ENCODE measurements around the gene SH2D1A.

DNA sequence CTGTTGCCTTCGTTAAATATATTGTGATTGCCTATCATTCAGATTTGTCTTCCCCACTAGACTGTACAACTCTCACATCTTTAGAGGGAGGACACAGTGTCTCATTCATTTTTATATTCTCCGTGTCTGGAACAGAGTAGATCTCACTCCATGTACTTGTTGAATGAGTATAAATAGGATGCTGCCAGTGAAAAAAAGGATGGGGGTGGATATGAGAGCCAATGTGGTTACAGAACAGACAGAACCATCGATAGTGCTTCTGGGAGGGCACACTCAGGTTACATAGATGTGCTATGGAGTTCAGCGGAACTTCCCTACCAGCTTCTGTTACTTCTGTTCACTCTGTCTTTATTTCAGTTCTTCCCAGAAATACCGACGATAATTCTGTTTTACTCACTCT, 66.9 kb downstream of the SH2D1A start:
- TF ChIP-seq, protein P1, sequence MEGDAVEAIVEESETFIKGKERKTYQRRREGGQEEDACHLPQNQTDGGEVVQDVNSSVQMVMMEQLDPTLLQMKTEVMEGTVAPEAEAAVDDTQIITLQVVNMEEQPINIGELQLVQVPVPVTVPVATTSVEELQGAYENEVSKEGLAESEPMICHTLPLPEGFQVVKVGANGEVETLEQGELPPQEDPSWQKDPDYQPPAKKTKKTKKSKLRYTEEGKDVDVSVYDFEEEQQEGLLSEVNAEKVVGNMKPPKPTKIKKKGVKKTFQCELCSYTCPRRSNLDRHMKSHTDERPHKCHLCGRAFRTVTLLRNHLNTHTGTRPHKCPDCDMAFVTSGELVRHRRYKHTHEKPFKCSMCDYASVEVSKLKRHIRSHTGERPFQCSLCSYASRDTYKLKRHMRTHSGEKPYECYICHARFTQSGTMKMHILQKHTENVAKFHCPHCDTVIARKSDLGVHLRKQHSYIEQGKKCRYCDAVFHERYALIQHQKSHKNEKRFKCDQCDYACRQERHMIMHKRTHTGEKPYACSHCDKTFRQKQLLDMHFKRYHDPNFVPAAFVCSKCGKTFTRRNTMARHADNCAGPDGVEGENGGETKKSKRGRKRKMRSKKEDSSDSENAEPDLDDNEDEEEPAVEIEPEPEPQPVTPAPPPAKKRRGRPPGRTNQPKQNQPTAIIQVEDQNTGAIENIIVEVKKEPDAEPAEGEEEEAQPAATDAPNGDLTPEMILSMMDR (IDR thresholded peaks at IDR 0.05; ENCODE audit: insufficient read depth, low read depth, low read length) = no peak
- TF ChIP-seq EZH2 (IDR thresholded peaks at IDR 0.05; ENCODE audit: insufficient read depth, low read length) = no peak

Measured in astrocyte (in vitro differentiated cells and primary cell).